ENCODE measurements around the gene SLC12A4. TPM values are rescaled to one million over a fixed set of nuclear protein-coding genes. Genes with fewer than 3 reads are reported as not detected.

SLC12A4 gene
- total and polyA plus RNA-seq, 2 of the 13 experiments (the other 11 are each of a cell fraction or from before 2014, with no cell fraction given) = 65.1 to 84.3 TPM

GRCh38 chr16:67968400-67969253 is at the start of gene SLC12A4 (continued):
- TF ChIP-seq CTCF (CRISPR knock-in tag; IDR thresholded peaks at IDR 0.05) (peak; percentile 13; the same call in 1 of the 2 replicates), SRF (IDR thresholded peaks at IDR 0.05; ENCODE audit: low read depth, low read length) (no peak), ZNF251 (CRISPR knock-in tag; IDR thresholded peaks at IDR 0.05) (no peak), FOXP1 (IDR thresholded peaks at IDR 0.05) (no peak), FOXP1 (CRISPR knock-in tag; IDR thresholded peaks at IDR 0.05) (0 out of 2 replicates have a peak, but pooled peaks have one; percentile 12), ZNF280B (CRISPR knock-in tag; IDR thresholded peaks at IDR 0.05; ENCODE audit: borderline replicate concordance) (peak; percentile 86; the same call in 1 of the 2 replicates), MAFK (conservative IDR thresholded peaks at IDR 0.05 in 1 of 2, IDR thresholded peaks at IDR 0.05 in 1 of 2; ENCODE audit: low read length in 2 of 2) (no peak), ZNF619 (CRISPR knock-in tag; IDR thresholded peaks at IDR 0.05) (peak; percentile 90), NCOR1 (IDR thresholded peaks at IDR 0.05; ENCODE audit: borderline replicate concordance, low read length) (no peak; the same call in 1 of the 2 replicates), ZNF274 (CRISPR knock-in tag; IDR thresholded peaks at IDR 0.05) (peak; percentile 61; the same call in 1 of the 2 replicates), THAP11 (CRISPR knock-in tag; IDR thresholded peaks at IDR 0.05) (peak; percentile 78), TOPORS (CRISPR knock-in tag; IDR thresholded peaks at IDR 0.05) (peak; percentile 57; the same call in 1 of the 2 replicates), GRHL1 (CRISPR knock-in tag; conservative IDR thresholded peaks at IDR 0.05) (no peak), ZNF337 (CRISPR knock-in tag; IDR thresholded peaks at IDR 0.05; ENCODE audit: borderline replicate concordance, low read depth) (0 out of 2 replicates have a peak, but pooled peaks have one; percentile 30), ZNF570 (CRISPR knock-in tag; IDR thresholded peaks at IDR 0.05; ENCODE audit: borderline replicate concordance) (no peak), KAT7 (CRISPR knock-in tag; IDR thresholded peaks at IDR 0.05; ENCODE audit: borderline replicate concordance) (peak; percentile 93), MAFG (CRISPR knock-in tag; IDR thresholded peaks at IDR 0.05) (no peak), ZNF768 (CRISPR knock-in tag; IDR thresholded peaks at IDR 0.05) (peak; percentile 100), ZNF205 (CRISPR knock-in tag; IDR thresholded peaks at IDR 0.05) (peak; percentile 90), ZNF562 (CRISPR knock-in tag; IDR thresholded peaks at IDR 0.05; ENCODE audit: borderline replicate concordance) (no peak), SYNCRIP (IDR thresholded peaks at IDR 0.05; ENCODE audit: insufficient read depth, low read depth, low read length) (no peak), MEIS2 (CRISPR knock-in tag; IDR thresholded peaks at IDR 0.05) (peak; percentile 66), TFE3 (CRISPR knock-in tag; IDR thresholded peaks at IDR 0.05) (no peak), RORA (CRISPR knock-in tag; IDR thresholded peaks at IDR 0.05) (no peak)
